AG09309 (cell line): ENCODE measurements around the gene PCDHGA2.
"Not testable (repeated sequence)": the region's sequence is repeated elsewhere in the genome, so short reads cannot be mapped to it uniquely, and the experiment has no call there.

Experiments
- DNase-seq: peaks from one replicate; pipeline ENCODE4 v3.0.0-alpha.2; 2010; ENCODE audit warnings: low read depth
- H3K4me3 ChIP-seq: 2 replicates; pipeline ENCODE4 v1.5.1; 2011; ENCODE audit warnings: mild to moderate bottlenecking, low read depth, low read length, moderate library complexity; ENCODE audit not compliant: control insufficient read depth
- CTCF ChIP-seq: IDR thresholded peaks from 2 replicates; pipeline ENCODE4 v1.5.1; 2011; ENCODE audit warnings: mild to moderate bottlenecking, low read depth, low read length, inconsistent platforms; ENCODE audit not compliant: insufficient read depth, control insufficient read depth; ENCODE audit errors: missing control alignments

Gene PCDHGA2

GRCh38 chr5:141342773-141343172 lies 4.2 kb downstream of the PCDHGA2 start:
- no peak for TF ChIP-seq CTCF
- no peak for DNase-seq
- H3K4me3 ChIP-seq, result no peak overlapping the region

DNA sequence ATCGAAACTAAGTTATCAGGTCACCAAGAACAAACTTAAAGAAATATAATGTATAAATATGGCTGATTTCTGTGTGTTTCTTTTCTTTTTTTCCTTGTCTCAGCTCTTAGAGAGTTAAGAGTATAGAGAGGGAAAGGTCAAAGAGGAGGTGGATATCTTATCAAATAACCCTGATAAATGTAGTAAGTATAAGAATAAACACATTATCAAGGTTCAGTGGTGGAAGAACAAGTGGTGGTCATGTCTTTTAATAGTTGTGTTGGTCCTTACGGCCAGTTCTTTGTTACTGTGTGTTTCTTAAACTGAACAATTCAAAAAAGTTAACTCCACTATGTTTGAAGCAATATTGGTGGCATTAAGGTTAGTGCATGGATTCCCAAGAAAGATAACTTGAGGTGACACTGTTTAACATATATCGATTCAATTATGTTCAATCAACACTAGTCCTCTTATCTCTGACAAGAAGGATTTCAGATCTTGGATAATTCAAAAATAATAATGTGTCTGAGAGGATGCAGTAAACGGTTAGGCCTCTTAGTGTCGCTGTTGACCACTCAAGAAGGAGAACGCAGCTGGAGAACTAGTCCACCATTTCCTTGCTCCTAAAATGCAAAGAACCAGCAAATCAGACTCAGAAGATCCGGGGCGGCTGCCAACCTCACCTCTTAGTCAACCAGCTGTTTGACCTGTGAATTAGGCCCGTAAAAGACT lies 4.8 kb downstream of the PCDHGA2 start, which contains the start of gene PCDHGA3:
PCDHGA3 (plus strand) TSS at position 588 of the 711 bp plus-strand sequence. CDS start 205 bp downstream, outside the sequence.
- DNase-seq, result no peak
- TF ChIP-seq CTCF, result peak; percentile 61
- H3K4me3 ChIP-seq, result peak within 1 kb of the TSS; percentile 38

- H3K4me3 ChIP-seq, result peak overlapping the region; percentile 38
- TF ChIP-seq CTCF, result no peak
- DNase-seq, result no peak
Observed at GRCh38 chr5:141343953-141344463, 5.4 kb downstream of the PCDHGA2 start.

GRCh38 chr5:141345327-141345726 lies 6.8 kb downstream of the PCDHGA2 start:
- no peak for TF ChIP-seq CTCF
- no peak overlapping the region for H3K4me3 ChIP-seq
- no peak for DNase-seq

DNA sequence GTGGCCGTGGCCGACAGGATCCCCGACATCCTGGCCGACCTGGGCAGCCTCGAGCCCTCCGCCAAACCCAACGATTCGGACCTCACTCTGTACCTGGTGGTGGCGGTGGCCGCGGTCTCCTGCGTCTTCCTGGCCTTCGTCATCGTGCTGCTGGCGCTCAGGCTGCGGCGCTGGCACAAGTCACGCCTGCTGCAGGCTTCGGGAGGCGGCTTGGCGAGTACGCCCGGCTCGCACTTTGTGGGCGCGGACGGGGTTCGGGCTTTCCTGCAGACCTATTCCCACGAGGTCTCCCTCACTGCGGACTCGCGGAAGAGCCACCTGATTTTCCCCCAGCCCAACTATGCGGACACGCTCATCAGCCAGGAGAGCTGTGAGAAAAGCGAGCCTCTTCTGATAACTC lies 7.5 kb downstream of the PCDHGA2 start:
- not testable (repeated sequence) for DNase-seq

DNA sequence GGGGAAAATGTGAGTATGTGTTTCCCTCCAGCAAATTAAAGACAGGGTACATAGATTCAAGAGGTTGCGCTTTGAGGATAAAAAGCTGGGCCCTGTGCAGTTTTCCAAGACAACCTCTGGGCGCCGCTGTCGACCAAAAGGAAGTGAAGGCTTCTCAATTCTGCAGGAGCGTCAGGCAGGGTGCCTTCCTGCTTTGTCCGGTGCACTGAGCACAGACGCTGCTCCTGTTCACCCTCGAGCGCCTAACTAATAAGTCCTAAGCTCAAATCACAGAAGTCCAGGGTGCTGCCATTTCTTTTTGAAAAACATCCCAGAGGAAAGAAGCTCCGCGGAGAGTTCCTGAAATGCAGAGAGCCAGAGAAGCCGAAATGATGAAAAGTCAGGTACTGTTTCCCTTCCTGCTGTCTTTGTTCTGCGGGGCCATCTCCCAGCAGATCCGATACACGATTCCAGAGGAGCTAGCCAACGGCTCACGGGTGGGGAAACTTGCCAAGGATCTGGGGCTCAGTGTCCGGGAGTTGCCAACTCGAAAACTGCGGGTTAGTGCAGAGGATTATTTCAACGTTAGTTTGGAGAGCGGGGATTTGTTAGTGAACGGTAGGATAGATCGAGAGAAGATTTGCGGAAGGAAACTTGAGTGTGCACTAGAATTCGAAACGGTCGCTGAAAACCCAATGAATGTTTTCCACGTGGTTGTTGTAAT lies 11.5 kb downstream of the PCDHGA2 start, which contains the start of gene PCDHGB1:
PCDHGB1 (plus strand) TSS at position 183 of the 703 bp plus-strand sequence; CDS start at position 345, 162 bp downstream.
- no peak for DNase-seq
- TF ChIP-seq CTCF, result peak; percentile 64
- H3K4me3 ChIP-seq, result peak within 1 kb of the TSS; percentile 12

More for the DNA sequence above, 7.5 kb downstream of the PCDHGA2 start:
- not testable (repeated sequence) for H3K4me3 ChIP-seq

GRCh38 chr5:141351591-141351990 lies 13.0 kb downstream of the PCDHGA2 start:
- DNase-seq, result no peak
- H3K4me3 ChIP-seq, result no peak overlapping the region
- TF ChIP-seq CTCF, result no peak
